Adrenal gland (tissue), 5 donors: ENCODE data around the gene RSF1.

Experiments used
- CTCF ChIP-seq, 6 experiments: fragments of 450-650 bp in 4 of 6; fragments of 200-600 bp in 2 of 6; sonication (generic) in 1 of 6; IDR thresholded peaks; 1 replicate in 5 of 6; 2 replicates in 1 of 6; pipeline versions ENCODE4 v1.5.1 to v1.8.0; 2016 to 2021; ENCODE audit warnings: antibody characterized with exemption in 6 of 6, mild to moderate bottlenecking in 2 of 6, moderate library complexity in 1 of 6
- POLR2A ChIP-seq, 2 donors: fragments of 450-650 bp; IDR thresholded peaks; one replicate each; pipeline ENCODE4 v1.6.1; 2017; ENCODE audit warnings: antibody characterized with exemption in 2 of 2, mild to moderate bottlenecking in 2 of 2, moderate library complexity in 1 of 2
- donor health status: DM: no; HTN: no; CAD: no.

GRCh38 chr11:77828926-77829325 lies 8.4 kb upstream of the RSF1 start:
- TF ChIP-seq POLR2A (IDR thresholded peaks at IDR 0.05), result no peak
- no peak for TF ChIP-seq CTCF (IDR thresholded peaks at IDR 0.05)
